ENCODE data around the gene TRIP10.

DNA sequence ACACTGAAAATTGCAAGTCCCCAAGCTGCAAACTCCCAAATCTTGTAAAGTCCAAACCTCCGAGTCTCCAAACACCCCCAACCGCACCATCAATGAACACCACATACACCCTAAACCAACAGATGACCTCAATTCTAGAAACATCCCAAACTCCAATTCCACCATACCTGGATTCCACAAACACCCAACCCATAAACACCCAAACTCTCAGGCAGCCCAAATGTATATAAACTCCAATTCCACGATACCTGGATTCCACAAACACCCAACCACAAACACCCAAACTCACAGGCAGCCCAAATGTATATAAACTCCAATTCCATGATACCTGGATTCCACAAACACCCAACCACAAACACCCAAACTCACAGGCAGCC is 19.5 kb upstream of the TRIP10 start:
- TF ChIP-seq POLR2AphosphoS5 (IDR thresholded peaks at IDR 0.05; ENCODE audit: low read depth, low read length) (no peak), POLR2A (IDR thresholded peaks at IDR 0.05; ENCODE audit: low read depth, low read length) (no peak)
